ENCODE results near the gene VILL.

DNA sequence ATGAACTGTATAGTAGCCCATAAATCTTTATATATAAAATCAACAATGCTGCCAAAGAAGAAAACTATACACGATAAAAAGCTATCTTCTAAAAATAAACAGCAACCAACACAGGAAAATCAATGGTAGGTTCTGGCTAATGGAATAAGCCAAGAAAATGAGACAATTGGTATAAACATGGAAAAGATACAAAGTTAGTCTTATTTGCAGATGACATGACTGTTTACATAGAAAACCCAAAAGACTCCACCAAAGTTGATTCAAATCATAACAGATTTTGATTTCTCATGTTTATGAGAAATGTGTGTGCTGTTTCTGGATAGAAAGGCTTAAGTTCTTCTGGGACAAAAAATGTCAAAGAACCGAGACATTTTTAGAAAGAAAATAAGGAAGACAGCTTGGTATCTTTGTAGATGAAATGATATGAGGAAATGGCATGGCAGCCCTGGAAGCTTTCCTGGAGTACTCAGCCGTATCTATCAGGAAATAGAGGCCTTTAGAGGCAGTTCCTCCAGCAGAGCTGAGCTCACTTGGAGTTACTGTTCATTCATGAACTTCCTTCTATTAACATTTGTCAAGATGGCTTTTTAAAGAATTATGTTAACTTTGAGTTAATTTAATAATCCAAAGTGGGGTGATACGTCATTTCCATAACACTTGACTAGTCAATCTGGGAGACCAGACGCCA is 36.7 kb upstream of the VILL start:
- TF ChIP-seq, protein P1, sequence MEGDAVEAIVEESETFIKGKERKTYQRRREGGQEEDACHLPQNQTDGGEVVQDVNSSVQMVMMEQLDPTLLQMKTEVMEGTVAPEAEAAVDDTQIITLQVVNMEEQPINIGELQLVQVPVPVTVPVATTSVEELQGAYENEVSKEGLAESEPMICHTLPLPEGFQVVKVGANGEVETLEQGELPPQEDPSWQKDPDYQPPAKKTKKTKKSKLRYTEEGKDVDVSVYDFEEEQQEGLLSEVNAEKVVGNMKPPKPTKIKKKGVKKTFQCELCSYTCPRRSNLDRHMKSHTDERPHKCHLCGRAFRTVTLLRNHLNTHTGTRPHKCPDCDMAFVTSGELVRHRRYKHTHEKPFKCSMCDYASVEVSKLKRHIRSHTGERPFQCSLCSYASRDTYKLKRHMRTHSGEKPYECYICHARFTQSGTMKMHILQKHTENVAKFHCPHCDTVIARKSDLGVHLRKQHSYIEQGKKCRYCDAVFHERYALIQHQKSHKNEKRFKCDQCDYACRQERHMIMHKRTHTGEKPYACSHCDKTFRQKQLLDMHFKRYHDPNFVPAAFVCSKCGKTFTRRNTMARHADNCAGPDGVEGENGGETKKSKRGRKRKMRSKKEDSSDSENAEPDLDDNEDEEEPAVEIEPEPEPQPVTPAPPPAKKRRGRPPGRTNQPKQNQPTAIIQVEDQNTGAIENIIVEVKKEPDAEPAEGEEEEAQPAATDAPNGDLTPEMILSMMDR (IDR thresholded peaks at IDR 0.05; ENCODE audit: borderline replicate concordance, extremely low read depth, low read length, poor library complexity, severe bottlenecking): no peak
- TF ChIP-seq EZH2 (IDR thresholded peaks at IDR 0.05; ENCODE audit: borderline replicate concordance, low read depth, low read length, severe bottlenecking): no peak
